SK-N-SH (cell line): ENCODE data around the gene CIC. TPM values are rescaled to one million over a fixed set of nuclear protein-coding genes. Genes with fewer than 3 reads are reported as not detected.

Experiments used
- CTCF ChIA-PET: fragments of 300-600, 350-600 bp; formaldehyde crosslinking; extraction: SDS; loops from one replicate; lab custom pipeline; 2021; lab: Yijun Ruan, JAX
- POLR2A ChIA-PET: fragments of 350-600 bp; sonication (Branson Sonifier 250); formaldehyde crosslinking; extraction: SDS; loops from one replicate; lab custom pipeline; 2020; ENCODE audit warnings: antibody characterized with exemption, inconsistent platforms; lab: Yijun Ruan, JAX
- DNase-seq: peaks from one replicate; pipeline ENCODE4 v3.0.0; 2012
- H2AFZ ChIP-seq: fragments of 200-600 bp; sonication (generic); 2 replicates; pipeline ENCODE4 v1.8.1; 2016; ENCODE audit warnings: antibody characterized with exemption, mild to moderate bottlenecking, low read depth
- H3F3A ChIP-seq: fragments of 200-600 bp; sonication (generic); replicated peaks from 2 replicates; pipeline ENCODE3; 2016; ENCODE audit warnings: antibody characterized with exemption, mild to moderate bottlenecking; ENCODE audit not compliant: insufficient read depth
- H3K27ac ChIP-seq, 2 experiments: fragments of 200-500 bp in 1 of 2; fragments of 200-600 bp in 1 of 2; sonication (Bioruptor generic) in 1 of 2; sonication (generic), shearing (Covaris generic) in 1 of 2; 2 replicates each; pipeline versions ENCODE4 v1.5.1 to v1.6.1; 2014 to 2016; ENCODE audit warnings: low read depth in 2 of 2, inconsistent platforms in 1 of 2, low read length in 1 of 2, mild to moderate bottlenecking in 1 of 2, mixed read lengths in 1 of 2
- H3K27me3 ChIP-seq: fragments of 200-600 bp; sonication (generic), shearing (Covaris generic); 2 replicates; pipeline ENCODE4 v1.6.1; 2016; ENCODE audit warnings: mixed run types; ENCODE audit not compliant: insufficient read depth
- H3K36me3 ChIP-seq, 2 experiments: fragments of 200-500 bp in 1 of 2; fragments of 200-600 bp in 1 of 2; sonication (Bioruptor generic) in 1 of 2; sonication (generic) in 1 of 2; replicated peaks in 1 of 2; 2 replicates each; pipeline versions ENCODE3 to v1.5.1; 2014 to 2016; ENCODE audit warnings: low read length in 1 of 2, mild to moderate bottlenecking in 1 of 2; ENCODE audit not compliant: insufficient read depth in 2 of 2, control insufficient read depth in 1 of 2
- H3K4me1 ChIP-seq, 2 experiments: fragments of 200-500 bp in 1 of 2; fragments of 200-600 bp in 1 of 2; sonication (Bioruptor generic) in 1 of 2; sonication (generic), shearing (Covaris generic) in 1 of 2; 2 replicates each; pipeline versions ENCODE4 v1.5.1 to v1.6.1; 2014 to 2016; ENCODE audit warnings: low read depth in 1 of 2, low read length in 1 of 2, mixed run types in 1 of 2; ENCODE audit not compliant: insufficient read depth in 2 of 2, control insufficient read depth in 1 of 2
- H3K4me2 ChIP-seq: fragments of 200-600 bp; sonication (generic), shearing (Covaris generic); 2 replicates; pipeline ENCODE4 v1.6.1; 2017; ENCODE audit warnings: mixed run types
- H3K4me3 ChIP-seq, 2 experiments: fragments of 200-500 bp in 1 of 2; fragments of 200-600 bp in 1 of 2; sonication (Bioruptor generic) in 1 of 2; sonication (generic), shearing (Covaris generic) in 1 of 2; 2 replicates each; pipeline versions ENCODE4 v1.5.1 to v1.8.1; 2014 to 2016; ENCODE audit warnings: low read depth in 2 of 2, inconsistent platforms in 1 of 2, low read length in 1 of 2, mild to moderate bottlenecking in 1 of 2, mixed read lengths in 1 of 2, moderate library complexity in 1 of 2
- H3K79me2 ChIP-seq: fragments of 200-600 bp; sonication (generic); 2 replicates; pipeline ENCODE4 v1.8.1; 2017; ENCODE audit warnings: mild to moderate bottlenecking; ENCODE audit not compliant: insufficient read depth
- H3K9ac ChIP-seq: fragments of 200-600 bp; sonication (generic); 2 replicates; pipeline ENCODE4 v1.6.1; 2017; ENCODE audit warnings: mixed run types
- H3K9me2 ChIP-seq: fragments of 200-600 bp; sonication (generic); 2 replicates; pipeline ENCODE4 v1.6.1; 2017; ENCODE audit warnings: mixed run types
- H3K9me3 ChIP-seq: fragments of 200-600 bp; sonication (generic); 2 replicates; pipeline ENCODE4 v1.6.1; 2017; ENCODE audit warnings: mixed run types, mild to moderate bottlenecking, moderate library complexity
- H4K20me1 ChIP-seq: fragments of 200-600 bp; sonication (generic); 2 replicates; pipeline ENCODE4 v1.6.1; 2017; ENCODE audit warnings: mild to moderate bottlenecking, mixed run types; ENCODE audit not compliant: insufficient read depth
- CHD2 ChIP-seq: fragments of 150-350 bp; IDR thresholded peaks from 2 replicates; pipeline ENCODE4 v1.6.1; 2018; ENCODE audit warnings: low read length; ENCODE audit not compliant: partially characterized antibody
- ELF1 ChIP-seq: IDR thresholded peaks from 2 replicates; pipeline ENCODE4 v1.4.0; 2012
- EP300 ChIP-seq, 2 experiments: IDR thresholded peaks; 2 replicates each; pipeline versions ENCODE4 v1.4.0 to v1.6.1; 2012; ENCODE audit warnings: borderline replicate concordance in 1 of 2, low read depth in 1 of 2, low read length in 1 of 2
- FOXJ3 ChIP-seq: sonication (generic); formaldehyde crosslinking; IDR thresholded peaks from 2 replicates; pipeline ENCODE4 v1.5.1; 2020; ENCODE audit warnings: mild to moderate bottlenecking, missing genetic modification reagents
- GABPA ChIP-seq: IDR thresholded peaks from 2 replicates; pipeline ENCODE4 v1.4.0; 2012; ENCODE audit warnings: low read depth, mild to moderate bottlenecking
- GATA2 ChIP-seq: sonication (generic); formaldehyde crosslinking; IDR thresholded peaks from 2 replicates; pipeline ENCODE4 v1.5.0; 2020; ENCODE audit warnings: mild to moderate bottlenecking, missing genetic modification reagents
- MEF2A ChIP-seq: IDR thresholded peaks from 2 replicates; pipeline ENCODE4 v1.4.0; 2012; ENCODE audit warnings: low read depth, borderline replicate concordance
- NFIC ChIP-seq: IDR thresholded peaks from 2 replicates; pipeline ENCODE4 v1.4.0; 2012; ENCODE audit warnings: borderline replicate concordance
- RAD21 ChIP-seq: IDR thresholded peaks from 2 replicates; pipeline ENCODE4 v1.6.1; 2012; ENCODE audit warnings: mild to moderate bottlenecking, low read length
- SIN3A ChIP-seq: IDR thresholded peaks from 2 replicates; pipeline ENCODE4 v1.6.1; 2012; ENCODE audit warnings: low read depth, mild to moderate bottlenecking, low read length, moderate library complexity, borderline replicate concordance
- SMC3 ChIP-seq: IDR thresholded peaks from 2 replicates; pipeline ENCODE4 v1.6.1; 2012; ENCODE audit warnings: low read depth, low read length, improper control_type of control experiment
- TAF1 ChIP-seq: IDR thresholded peaks from 2 replicates; pipeline ENCODE4 v1.6.1; 2012; ENCODE audit warnings: low read depth, mild to moderate bottlenecking, low read length, moderate library complexity, borderline replicate concordance
- WGBS: methylation state at CpG from one replicate; pipeline ENCODE4 v1.1.6; 2017; ENCODE audit warnings: low lambda C conversion rate; 5-methylcytosine and 5-hydroxymethylcytosine counted together
- polyA plus RNA-seq, 3 experiments: library from polyadenylated mRNA; depleted of rRNA; stranded (reverse); fragments of >200 nt; gene quantifications; 2 replicates each; pipeline ENCODE4 v1.2.3, GENCODE V29; 2012
- TF ChIP-seq, protein P1 (sequence below): fragments of 200-600 bp; sonication (generic); IDR thresholded peaks from 2 replicates; pipeline ENCODE4 v1.6.1; 2017; ENCODE audit warnings: antibody characterized with exemption, mild to moderate bottlenecking, moderate library complexity
- TF ChIP-seq, protein P2 (sequence below): fragments of 150-350 bp; IDR thresholded peaks from 2 replicates; pipeline ENCODE4 v1.6.1; 2016; ENCODE audit warnings: mild to moderate bottlenecking, low read depth, low read length
- TF ChIP-seq, protein P3 (sequence below): IDR thresholded peaks from 2 replicates; pipeline ENCODE4 v1.4.0; 2012; ENCODE audit warnings: low read depth, borderline replicate concordance
- TF ChIP-seq, protein P4 (sequence below): fragments of 150-350 bp; IDR thresholded peaks from 2 replicates; pipeline ENCODE4 v1.6.1; 2017; ENCODE audit warnings: antibody characterized with exemption, low read length, low read depth, borderline replicate concordance

The CIC gene
- polyA plus RNA-seq, 1 of the 3 experiments (the other 2 are of a cell fraction): 16.9 TPM

DNA sequence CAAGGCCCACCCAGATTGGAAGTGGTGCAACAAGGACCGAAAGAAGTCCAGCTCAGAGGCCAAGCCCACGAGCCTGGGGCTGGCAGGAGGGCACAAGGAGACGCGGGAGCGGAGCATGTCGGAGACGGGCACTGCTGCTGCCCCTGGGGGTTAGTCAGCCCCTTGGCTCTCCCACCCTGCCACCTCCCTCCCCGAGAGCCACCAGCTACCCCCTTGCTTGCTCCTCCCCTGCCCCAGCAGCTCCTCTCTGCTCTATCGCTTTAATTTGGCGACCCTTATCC is 18.7 kb downstream of the CIC start:
- POLR2A ChIA-PET: interaction anchor here (1.5 kb wide), 1 partner anchor 41 kb away, joined by 4 read pairs; no protein-coding TSS in a partner anchor

More for the DNA sequence above, 18.7 kb downstream of the CIC start:
- TF ChIP-seq CHD2 (no peak), GABPA (no peak), EP300 (IDR thresholded peaks at IDR 0.05; ENCODE audit: borderline replicate concordance in 1 of 2, low read depth in 1 of 2, low read length in 1 of 2) (no peak), RAD21 (no peak), GATA2 (CRISPR knock-in tag) (no peak), SMC3 (no peak), MEF2A (no peak), FOXJ3 (CRISPR knock-in tag) (no peak), SIN3A (no peak), TAF1 (no peak), ELF1 (no peak), NFIC (no peak)
- TF ChIP-seq, protein P1, sequence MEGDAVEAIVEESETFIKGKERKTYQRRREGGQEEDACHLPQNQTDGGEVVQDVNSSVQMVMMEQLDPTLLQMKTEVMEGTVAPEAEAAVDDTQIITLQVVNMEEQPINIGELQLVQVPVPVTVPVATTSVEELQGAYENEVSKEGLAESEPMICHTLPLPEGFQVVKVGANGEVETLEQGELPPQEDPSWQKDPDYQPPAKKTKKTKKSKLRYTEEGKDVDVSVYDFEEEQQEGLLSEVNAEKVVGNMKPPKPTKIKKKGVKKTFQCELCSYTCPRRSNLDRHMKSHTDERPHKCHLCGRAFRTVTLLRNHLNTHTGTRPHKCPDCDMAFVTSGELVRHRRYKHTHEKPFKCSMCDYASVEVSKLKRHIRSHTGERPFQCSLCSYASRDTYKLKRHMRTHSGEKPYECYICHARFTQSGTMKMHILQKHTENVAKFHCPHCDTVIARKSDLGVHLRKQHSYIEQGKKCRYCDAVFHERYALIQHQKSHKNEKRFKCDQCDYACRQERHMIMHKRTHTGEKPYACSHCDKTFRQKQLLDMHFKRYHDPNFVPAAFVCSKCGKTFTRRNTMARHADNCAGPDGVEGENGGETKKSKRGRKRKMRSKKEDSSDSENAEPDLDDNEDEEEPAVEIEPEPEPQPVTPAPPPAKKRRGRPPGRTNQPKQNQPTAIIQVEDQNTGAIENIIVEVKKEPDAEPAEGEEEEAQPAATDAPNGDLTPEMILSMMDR: no peak
- TF ChIP-seq, protein P2, sequence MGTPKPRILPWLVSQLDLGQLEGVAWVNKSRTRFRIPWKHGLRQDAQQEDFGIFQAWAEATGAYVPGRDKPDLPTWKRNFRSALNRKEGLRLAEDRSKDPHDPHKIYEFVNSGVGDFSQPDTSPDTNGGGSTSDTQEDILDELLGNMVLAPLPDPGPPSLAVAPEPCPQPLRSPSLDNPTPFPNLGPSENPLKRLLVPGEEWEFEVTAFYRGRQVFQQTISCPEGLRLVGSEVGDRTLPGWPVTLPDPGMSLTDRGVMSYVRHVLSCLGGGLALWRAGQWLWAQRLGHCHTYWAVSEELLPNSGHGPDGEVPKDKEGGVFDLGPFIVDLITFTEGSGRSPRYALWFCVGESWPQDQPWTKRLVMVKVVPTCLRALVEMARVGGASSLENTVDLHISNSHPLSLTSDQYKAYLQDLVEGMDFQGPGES: no peak
- TF ChIP-seq, protein P3, sequence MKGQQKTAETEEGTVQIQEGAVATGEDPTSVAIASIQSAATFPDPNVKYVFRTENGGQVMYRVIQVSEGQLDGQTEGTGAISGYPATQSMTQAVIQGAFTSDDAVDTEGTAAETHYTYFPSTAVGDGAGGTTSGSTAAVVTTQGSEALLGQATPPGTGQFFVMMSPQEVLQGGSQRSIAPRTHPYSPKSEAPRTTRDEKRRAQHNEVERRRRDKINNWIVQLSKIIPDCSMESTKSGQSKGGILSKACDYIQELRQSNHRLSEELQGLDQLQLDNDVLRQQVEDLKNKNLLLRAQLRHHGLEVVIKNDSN: no peak
- TF ChIP-seq, protein P4, sequence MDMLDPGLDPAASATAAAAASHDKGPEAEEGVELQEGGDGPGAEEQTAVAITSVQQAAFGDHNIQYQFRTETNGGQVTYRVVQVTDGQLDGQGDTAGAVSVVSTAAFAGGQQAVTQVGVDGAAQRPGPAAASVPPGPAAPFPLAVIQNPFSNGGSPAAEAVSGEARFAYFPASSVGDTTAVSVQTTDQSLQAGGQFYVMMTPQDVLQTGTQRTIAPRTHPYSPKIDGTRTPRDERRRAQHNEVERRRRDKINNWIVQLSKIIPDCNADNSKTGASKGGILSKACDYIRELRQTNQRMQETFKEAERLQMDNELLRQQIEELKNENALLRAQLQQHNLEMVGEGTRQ: no peak
- Histone ChIP-seq H3K9ac (no peak overlapping the region), H3K27me3 (no peaks in the 10 kb centered on the region), H3K27ac (no peak overlapping the region), H3K4me1 (peaks cover 18 to 31% of the 10 kb centered on the region in 2 experiments), H2AFZ (no peak overlapping the region), H3K9me3 (no peaks in the 10 kb centered on the region), H3K79me2 (peaks cover 44% of the 10 kb centered on the region), H3K9me2 (no peaks in the 10 kb centered on the region), H3F3A (peaks cover 6% of the 10 kb centered on the region), H3K4me3 (no peak overlapping the region), H3K4me2 (no peak overlapping the region), H3K36me3 (peaks cover 30 to 61% of the 10 kb centered on the region in 2 experiments), H4K20me1 (peaks cover 24% of the 10 kb centered on the region)
- DNase-seq: no peak
- CTCF ChIA-PET: interaction anchor here (0.9 to 2.7 kb wide), 5 partner anchors 8 to 43 kb away, joined by 3 to 11 read pairs (median 4); partner anchors contain the start of genes PAFAH1B3 and PRR19
- 94% methylated on average over 10 of the region's 10 CpGs for WGBS
